Measurements from ENCODE around the gene ESYT1. TPM values are rescaled to one million over a fixed set of nuclear protein-coding genes. Genes with fewer than 3 reads are reported as not detected.

Gene ESYT1
- total RNA-seq, 1 donor = 304 TPM

- H2AFZ ChIP-seq (ENCODE audit: low read length) = no peak overlapping the region
- no peak overlapping the region for H3K4me2 ChIP-seq (ENCODE audit: insufficient read depth, low read length)
- no peaks in the 10 kb centered on the region for H3K9me3 ChIP-seq (ENCODE audit: low read depth, low read length)
- H3K27ac ChIP-seq (ENCODE audit: low read depth, low read length) = no peak overlapping the region
- TF ChIP-seq CTCF (IDR thresholded peaks at IDR 0.05; ENCODE audit: extremely low read depth, low read depth, low read length) = no peak
- H4K20me1 ChIP-seq (ENCODE audit: insufficient read depth, low read length) = peaks cover 10% of the 10 kb centered on the region
- DNase-seq (ENCODE audit: insufficient read length, low spot score, missing footprints) = no peak
- H3K36me3 ChIP-seq (ENCODE audit: insufficient read depth, low read length) = no peaks in the 10 kb centered on the region
- H3K27me3 ChIP-seq (ENCODE audit: insufficient read depth, low read length) = no peaks in the 10 kb centered on the region
- peaks cover 29% of the 10 kb centered on the region for H3K4me1 ChIP-seq (ENCODE audit: insufficient read depth, low read length)
- no peak overlapping the region for H3K4me3 ChIP-seq (ENCODE audit: insufficient read depth, low read length)
- peaks cover 19% of the 10 kb centered on the region for H3K79me2 ChIP-seq (ENCODE audit: insufficient read depth, low read length)
Measured at GRCh38 chr12:56192582-56192981, 64.5 kb downstream of the ESYT1 start.

GRCh38 chr12:56193025-56193578 lies 65.0 kb downstream of the ESYT1 start:
- H2AFZ ChIP-seq (ENCODE audit: low read length) = peak overlapping the region; percentile 78
- peaks cover 25% of the 10 kb centered on the region for H3K4me1 ChIP-seq (ENCODE audit: insufficient read depth, low read length)
- H3K36me3 ChIP-seq (ENCODE audit: insufficient read depth, low read length) = no peaks in the 10 kb centered on the region
- TF ChIP-seq CTCF (IDR thresholded peaks at IDR 0.05; ENCODE audit: extremely low read depth, low read depth, low read length) = peak; percentile 87
- no peaks in the 10 kb centered on the region for H3K27me3 ChIP-seq (ENCODE audit: insufficient read depth, low read length)
- H3K4me3 ChIP-seq (ENCODE audit: insufficient read depth, low read length) = no peak overlapping the region
- H3K9me3 ChIP-seq (ENCODE audit: low read depth, low read length) = no peaks in the 10 kb centered on the region
- no peak overlapping the region for H3K27ac ChIP-seq (ENCODE audit: low read depth, low read length)
- DNase-seq (ENCODE audit: insufficient read length, low spot score, missing footprints) = peak; percentile 90
- peaks cover 14% of the 10 kb centered on the region for H3K79me2 ChIP-seq (ENCODE audit: insufficient read depth, low read length)
- no peak overlapping the region for H3K4me2 ChIP-seq (ENCODE audit: insufficient read depth, low read length)
- peaks cover 6% of the 10 kb centered on the region for H4K20me1 ChIP-seq (ENCODE audit: insufficient read depth, low read length)

Other genes starting within 250 kb of the ESYT1 start
- gene PYM1, start 200.4 kb upstream of the ESYT1 start, total RNA-seq = 25.0 and 31.5 TPM in 2 replicates
- 32.6 and 36.5 TPM in 2 replicates for gene DGKA, start 197.1 kb upstream of the ESYT1 start, total RNA-seq
- 0.59 and 0.72 TPM in 2 replicates for gene PMEL, start 162.2 kb upstream of the ESYT1 start, total RNA-seq
- gene CDK2, start 161.4 kb upstream of the ESYT1 start, total RNA-seq = 13.0 and 13.4 TPM in 2 replicates
- 82.9 and 87.5 TPM in 2 replicates for gene RAB5B, start 154.2 kb upstream of the ESYT1 start, total RNA-seq
- 12.3 and 13.0 TPM in 2 replicates for gene SUOX, start 131.0 kb upstream of the ESYT1 start, total RNA-seq
- gene IKZF4, start 107.2 kb upstream of the ESYT1 start, total RNA-seq = 1.2 and 2.5 TPM in 2 replicates
- gene RPS26, start 86.3 kb upstream of the ESYT1 start, total RNA-seq = 162 and 459 TPM in 2 replicates
- 1.1 and 2.4 TPM in 2 replicates for gene ERBB3, start 48.1 kb upstream of the ESYT1 start, total RNA-seq
- 99.0 and 115 TPM in 2 replicates for gene PA2G4, start 23.7 kb upstream of the ESYT1 start, total RNA-seq
- gene RPL41, start 11.6 kb upstream of the ESYT1 start, total RNA-seq = 1,930 and 2,844 TPM in 2 replicates
- 9.0 and 10.6 TPM in 2 replicates for gene ZC3H10, start 10.0 kb upstream of the ESYT1 start, total RNA-seq
- gene MYL6B, start 24.3 kb downstream of the ESYT1 start, total RNA-seq = 49.8 and 53.9 TPM in 2 replicates
- gene MYL6, start 30.1 kb downstream of the ESYT1 start, total RNA-seq = 848 and 873 TPM in 2 replicates
- 65.9 and 70.4 TPM in 2 replicates for gene SMARCC2, start 61.2 kb downstream of the ESYT1 start, total RNA-seq
- gene RNF41, start 93.7 kb downstream of the ESYT1 start, total RNA-seq = 155 and 159 TPM in 2 replicates
- 26.8 and 27.4 TPM in 2 replicates for gene NABP2, start 96.1 kb downstream of the ESYT1 start, total RNA-seq
- not detected in 2 replicates for gene SLC39A5, start 101.8 kb downstream of the ESYT1 start, total RNA-seq
- gene ANKRD52, start 130.1 kb downstream of the ESYT1 start, total RNA-seq = 17.7 and 18.8 TPM in 2 replicates
- 10.1 and 14.4 TPM in 2 replicates for gene COQ10A, start 138.7 kb downstream of the ESYT1 start, total RNA-seq
- 106 and 114 TPM in 2 replicates for gene CS, start 172.1 kb downstream of the ESYT1 start, total RNA-seq
- gene CNPY2, start 187.7 kb downstream of the ESYT1 start, total RNA-seq = 82.5 and 83.7 TPM in 2 replicates
- gene PAN2, start 205.7 kb downstream of the ESYT1 start, total RNA-seq = 10.5 and 19.2 TPM in 2 replicates
- gene IL23A, start 210.6 kb downstream of the ESYT1 start, total RNA-seq = not detected in 2 replicates
- 567 and 652 TPM in 2 replicates for gene STAT2, start 231.8 kb downstream of the ESYT1 start, total RNA-seq
- not detected in 2 replicates for gene APOF, start 234.6 kb downstream of the ESYT1 start, total RNA-seq